ENCODE results near the gene NR3C2.

The NR3C2 gene

DNA sequence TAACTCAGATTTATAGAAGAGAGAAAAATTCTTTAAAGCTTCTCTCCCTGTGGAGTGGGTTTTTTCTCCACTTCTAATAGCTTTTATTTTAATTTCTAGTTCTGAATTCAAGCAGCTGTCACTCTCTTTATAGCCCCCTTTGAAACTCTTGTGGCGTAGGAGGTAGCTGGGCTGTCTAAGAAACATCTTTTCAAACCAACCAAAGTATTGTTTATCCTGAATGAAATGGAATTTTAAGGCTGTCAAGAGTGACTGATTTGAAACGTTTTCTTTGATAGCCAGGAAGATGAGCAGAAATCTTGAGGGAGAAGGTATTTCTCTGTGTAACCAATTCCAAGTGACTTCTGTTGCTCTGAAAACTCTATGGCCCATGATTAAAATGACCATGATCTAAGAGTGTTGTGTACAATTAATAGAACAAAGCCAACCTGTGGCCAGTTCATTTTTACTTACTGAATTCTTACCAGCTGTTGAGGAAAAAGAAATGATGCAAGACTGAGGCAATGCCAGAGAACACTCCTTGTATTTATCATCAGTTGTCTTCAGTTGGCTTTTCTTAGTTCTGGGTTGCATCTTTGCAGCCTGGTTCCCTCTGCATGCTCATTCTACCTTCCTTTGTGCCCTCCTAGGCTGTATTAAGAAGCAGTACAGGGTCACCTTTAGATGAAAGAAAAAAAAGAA lies 411.9 kb downstream of the NR3C2 start:
- no peak for DNase-seq

GRCh38 chr4:148029781-148030180 lies 412.4 kb downstream of the NR3C2 start:
- DNase-seq = no peak

All from T-helper 9 cell (primary cell).